GM13977 (cell line): ENCODE data around the gene NELFB.
A peak's percentile ranks its signal among the peaks of the same experiment; 100 is the strongest.

ENCODE experiments used
- DNase-seq: peaks from one replicate; pipeline ENCODE4 v3.0.0; 2012; ENCODE audit warnings: low spot score
- in situ Hi-C: fragments of 300-500 bp; cut with MboI; formaldehyde crosslinking; loops from one replicate; pipeline ENCODE4 v1.12.0; 2022; ENCODE audit warnings: low sequenced_read_pairs, low pct_unique_long_range_greater_than_20kb, mixed read lengths, inconsistent platforms; ENCODE audit not compliant: unreplicated experiment
- TF ChIP-seq, protein P1 (sequence below): IDR thresholded peaks from 2 replicates; pipeline ENCODE4 v1.5.1; 2012; ENCODE audit warnings: mild to moderate bottlenecking, control low read depth; ENCODE audit not compliant: insufficient read depth; ENCODE audit errors: extremely low read depth, missing control alignments

Gene NELFB

GRCh38 chr9:137224830-137225694 is 30.1 kb upstream of the NELFB start, which contains the start of gene CYSRT1:
Gene CYSRT1 (plus strand): TSS chr9:137225174. CDS start chr9:137225622, 448 bp downstream.
- TF ChIP-seq, protein P1, sequence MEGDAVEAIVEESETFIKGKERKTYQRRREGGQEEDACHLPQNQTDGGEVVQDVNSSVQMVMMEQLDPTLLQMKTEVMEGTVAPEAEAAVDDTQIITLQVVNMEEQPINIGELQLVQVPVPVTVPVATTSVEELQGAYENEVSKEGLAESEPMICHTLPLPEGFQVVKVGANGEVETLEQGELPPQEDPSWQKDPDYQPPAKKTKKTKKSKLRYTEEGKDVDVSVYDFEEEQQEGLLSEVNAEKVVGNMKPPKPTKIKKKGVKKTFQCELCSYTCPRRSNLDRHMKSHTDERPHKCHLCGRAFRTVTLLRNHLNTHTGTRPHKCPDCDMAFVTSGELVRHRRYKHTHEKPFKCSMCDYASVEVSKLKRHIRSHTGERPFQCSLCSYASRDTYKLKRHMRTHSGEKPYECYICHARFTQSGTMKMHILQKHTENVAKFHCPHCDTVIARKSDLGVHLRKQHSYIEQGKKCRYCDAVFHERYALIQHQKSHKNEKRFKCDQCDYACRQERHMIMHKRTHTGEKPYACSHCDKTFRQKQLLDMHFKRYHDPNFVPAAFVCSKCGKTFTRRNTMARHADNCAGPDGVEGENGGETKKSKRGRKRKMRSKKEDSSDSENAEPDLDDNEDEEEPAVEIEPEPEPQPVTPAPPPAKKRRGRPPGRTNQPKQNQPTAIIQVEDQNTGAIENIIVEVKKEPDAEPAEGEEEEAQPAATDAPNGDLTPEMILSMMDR, result no peak
- no peak for DNase-seq
- in situ Hi-C loops, result loop anchor here (10.0 kb wide), 1 partner anchor 100 kb away; no protein-coding TSS in a partner anchor

DNA sequence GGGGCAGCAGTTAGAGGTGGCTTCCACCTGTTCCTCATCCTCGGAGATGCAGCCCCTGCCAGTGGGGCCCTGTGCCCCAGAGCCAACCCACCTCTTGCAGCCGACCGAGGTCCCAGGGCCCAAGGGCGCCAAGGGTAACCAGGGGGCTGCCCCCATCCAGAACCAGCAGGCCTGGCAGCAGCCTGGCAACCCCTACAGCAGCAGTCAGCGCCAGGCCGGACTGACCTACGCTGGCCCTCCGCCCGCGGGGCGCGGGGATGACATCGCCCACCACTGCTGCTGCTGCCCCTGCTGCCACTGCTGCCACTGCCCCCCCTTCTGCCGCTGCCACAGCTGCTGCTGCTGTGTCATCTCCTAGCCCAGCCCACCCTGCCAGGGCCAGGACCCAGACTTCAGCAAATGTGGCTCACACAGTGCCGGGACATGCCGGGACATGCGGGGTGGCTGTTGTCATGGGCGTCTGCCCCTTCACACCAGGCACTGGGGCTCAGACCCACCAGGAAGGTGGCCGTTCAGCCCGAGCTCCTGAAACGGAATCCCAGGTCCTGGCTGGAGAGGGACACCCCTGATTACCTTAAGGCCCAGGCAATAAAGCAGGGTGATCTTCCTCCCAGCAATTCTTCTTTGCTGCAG is 29.3 kb upstream of the NELFB start:
- no peak for DNase-seq
- TF ChIP-seq, protein P1, result no peak
- in situ Hi-C loops, result loop anchor here (10.0 kb wide), 1 partner anchor 101 kb away; no protein-coding TSS in a partner anchor

DNA sequence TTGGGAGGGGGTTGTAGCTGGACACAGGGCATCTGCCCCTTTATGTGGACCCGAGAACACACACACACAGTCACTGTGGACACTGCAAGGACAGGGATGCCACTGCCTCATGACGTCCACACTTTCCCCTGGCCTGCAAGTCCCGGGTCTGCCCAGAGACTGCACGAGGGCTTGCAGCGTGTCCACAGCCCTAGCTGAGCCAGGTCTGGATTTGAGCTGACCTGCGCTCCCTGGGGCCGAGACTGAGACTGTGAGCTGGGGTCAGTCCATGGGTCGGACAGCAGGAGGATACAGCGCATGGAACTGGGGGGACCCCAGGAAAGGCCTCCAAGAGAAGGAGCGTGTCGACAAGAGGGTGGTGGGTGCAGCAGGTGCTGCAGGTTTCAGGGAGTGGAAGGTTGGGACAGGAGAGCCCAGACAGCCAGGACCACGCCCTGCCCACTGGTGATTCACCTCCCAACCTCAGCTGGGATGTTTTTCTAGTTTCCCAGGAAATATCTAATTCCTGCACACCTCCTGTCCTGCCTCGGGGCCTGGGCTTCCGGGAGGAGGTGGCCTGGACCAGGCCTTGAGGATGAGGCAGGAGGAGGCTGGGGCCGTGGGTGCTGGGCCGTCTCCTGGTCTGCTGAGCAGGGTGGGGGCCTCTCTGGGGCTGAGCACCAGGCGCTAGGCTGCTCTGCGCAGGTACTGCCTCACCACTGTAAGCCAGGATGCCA is 28.6 kb upstream of the NELFB start:
- TF ChIP-seq, protein P1, result no peak
- no peak for DNase-seq
- in situ Hi-C loops, result loop anchor here (10.0 kb wide), 1 partner anchor 102 kb away; no protein-coding TSS in a partner anchor

DNA sequence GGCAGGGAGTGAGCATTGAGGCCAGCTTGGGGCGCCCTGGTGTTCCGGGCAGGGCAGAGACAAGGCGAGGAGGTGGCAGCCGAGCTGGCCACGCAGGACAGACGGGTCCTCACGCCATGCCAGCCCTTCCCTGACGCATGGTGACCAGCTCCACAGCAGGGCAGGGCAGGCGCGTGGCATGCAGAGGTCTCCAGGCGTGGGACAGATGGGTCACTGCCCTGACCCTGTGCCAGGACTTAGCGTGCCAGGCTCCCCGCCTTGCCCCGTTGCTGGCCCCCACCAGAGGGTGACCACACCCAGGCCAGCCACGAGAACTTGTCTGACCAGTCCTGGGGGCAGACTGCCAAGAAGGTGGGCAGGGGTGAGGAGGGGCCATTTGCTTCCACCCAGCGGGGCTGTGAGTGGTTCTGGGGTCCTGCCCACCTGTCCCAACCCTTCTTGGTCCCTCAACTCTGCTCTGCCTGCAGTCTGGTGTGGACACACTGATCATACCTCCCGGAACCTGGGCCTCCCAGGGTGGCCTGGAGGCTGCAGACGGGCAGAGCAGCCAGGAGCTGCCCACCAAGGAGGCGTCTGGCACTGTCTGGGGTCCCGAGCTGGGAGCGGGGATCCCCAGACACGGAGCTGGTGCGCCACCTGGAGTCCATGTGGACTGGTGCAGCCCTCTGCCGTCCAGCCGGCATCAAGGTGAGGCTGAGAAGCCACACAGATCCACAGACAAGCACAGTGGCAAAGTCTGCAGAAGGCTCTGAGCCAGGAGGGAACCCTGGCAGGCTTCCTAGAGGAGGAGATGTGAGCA is 27.9 kb upstream of the NELFB start, which contains the start of gene RNF224:
Gene RNF224, plus strand, starts transcription at position 449 of the 799 bp plus-strand sequence. CDS start 834 bp downstream, outside the sequence.
- in situ Hi-C loops, result loop anchor here (10.0 kb wide), 1 partner anchor 102 kb away; no protein-coding TSS in a partner anchor
- DNase-seq, result peak; percentile 90
- TF ChIP-seq, protein P1, result peak; percentile 98

DNA sequence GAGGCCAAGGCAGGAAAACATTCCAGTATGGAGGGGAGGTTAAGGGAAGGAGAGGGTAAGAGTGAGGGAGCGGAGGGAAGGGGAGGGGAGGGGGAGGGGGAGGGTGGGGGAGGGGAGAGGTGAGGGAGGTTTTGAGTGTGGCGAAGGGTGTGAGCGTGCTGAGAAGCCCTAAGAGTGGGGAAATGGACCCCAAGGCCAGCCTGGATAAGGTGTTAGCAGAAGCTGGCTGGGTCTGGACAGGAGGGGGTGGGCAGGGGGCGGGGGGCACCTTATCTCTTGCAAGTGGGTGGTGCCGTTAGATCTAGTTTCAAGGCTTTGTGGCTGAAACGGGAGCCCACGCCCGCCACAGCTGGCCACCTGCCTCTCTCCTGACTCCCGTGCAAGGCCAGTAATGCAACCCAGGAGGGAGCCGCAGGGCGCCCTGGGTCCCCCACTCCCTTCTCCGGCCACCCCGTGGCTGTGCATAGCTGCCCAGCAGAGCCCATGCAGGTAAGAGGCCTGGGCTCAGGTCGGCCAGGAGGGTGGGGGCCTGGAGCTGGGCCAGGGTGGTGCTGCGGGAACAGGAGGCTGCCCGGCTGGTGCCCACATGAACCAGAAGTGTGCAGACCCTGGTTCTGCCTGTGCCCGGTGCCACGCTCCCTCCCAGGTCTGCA is 27.1 kb upstream of the NELFB start:
- in situ Hi-C loops, result loop anchor here (10.0 kb wide), 1 partner anchor 103 kb away; no protein-coding TSS in a partner anchor
- DNase-seq, result no peak
- TF ChIP-seq, protein P1, result no peak
